Neural cell (in vitro differentiated cells): Measurements from ENCODE around the gene CYP3A5.

Experiments used
- EZH2 ChIP-seq: fragments of 200-600, 300-800 bp; shearing (Covaris generic), sonication (generic); IDR thresholded peaks from 2 replicates; pipeline ENCODE4 v1.6.1; 2014; ENCODE audit warnings: antibody characterized with exemption, low read length, borderline replicate concordance, mild to moderate bottlenecking; ENCODE audit not compliant: insufficient read depth, poor library complexity, severe bottlenecking
- TAF1 ChIP-seq: IDR thresholded peaks from 2 replicates; pipeline ENCODE4 v1.6.1; 2012; ENCODE audit warnings: low read depth
- TF ChIP-seq, protein P1 (sequence below): fragments of 450-650 bp; IDR thresholded peaks from 2 replicates; pipeline ENCODE4 v1.5.1; 2014; ENCODE audit warnings: antibody characterized with exemption, mild to moderate bottlenecking, moderate library complexity; ENCODE audit not compliant: poor library complexity, severe bottlenecking

DNA sequence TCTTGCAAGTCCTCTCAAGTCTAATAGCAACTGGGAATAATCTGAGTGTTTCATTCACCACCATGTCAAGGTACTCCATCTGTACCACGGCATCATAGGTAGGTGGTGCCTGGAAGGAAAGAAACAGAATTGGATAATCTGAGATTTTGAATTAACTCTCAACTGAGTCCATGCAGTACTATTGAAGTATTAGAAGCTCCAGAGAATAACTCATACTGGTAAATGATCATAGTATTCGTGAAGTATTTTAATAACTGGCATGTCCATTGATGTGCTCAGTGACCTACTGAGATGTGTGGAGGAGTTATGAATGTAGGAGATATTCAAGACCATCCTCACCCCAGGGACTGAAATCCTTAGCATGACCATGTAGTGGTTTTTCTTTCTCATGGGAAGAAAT, 27.1 kb downstream of the CYP3A5 start:
- TF ChIP-seq, protein P1, sequence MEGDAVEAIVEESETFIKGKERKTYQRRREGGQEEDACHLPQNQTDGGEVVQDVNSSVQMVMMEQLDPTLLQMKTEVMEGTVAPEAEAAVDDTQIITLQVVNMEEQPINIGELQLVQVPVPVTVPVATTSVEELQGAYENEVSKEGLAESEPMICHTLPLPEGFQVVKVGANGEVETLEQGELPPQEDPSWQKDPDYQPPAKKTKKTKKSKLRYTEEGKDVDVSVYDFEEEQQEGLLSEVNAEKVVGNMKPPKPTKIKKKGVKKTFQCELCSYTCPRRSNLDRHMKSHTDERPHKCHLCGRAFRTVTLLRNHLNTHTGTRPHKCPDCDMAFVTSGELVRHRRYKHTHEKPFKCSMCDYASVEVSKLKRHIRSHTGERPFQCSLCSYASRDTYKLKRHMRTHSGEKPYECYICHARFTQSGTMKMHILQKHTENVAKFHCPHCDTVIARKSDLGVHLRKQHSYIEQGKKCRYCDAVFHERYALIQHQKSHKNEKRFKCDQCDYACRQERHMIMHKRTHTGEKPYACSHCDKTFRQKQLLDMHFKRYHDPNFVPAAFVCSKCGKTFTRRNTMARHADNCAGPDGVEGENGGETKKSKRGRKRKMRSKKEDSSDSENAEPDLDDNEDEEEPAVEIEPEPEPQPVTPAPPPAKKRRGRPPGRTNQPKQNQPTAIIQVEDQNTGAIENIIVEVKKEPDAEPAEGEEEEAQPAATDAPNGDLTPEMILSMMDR, result no peak
- TF ChIP-seq EZH2 (no peak), TAF1 (no peak)
